SH-SY5Y (cell line): ENCODE measurements around the gene KCNA10.

Experiments used
- GATA2 ChIP-seq: IDR thresholded peaks from 2 replicates; pipeline ENCODE4 v1.6.1; 2011; ENCODE audit warnings: mild to moderate bottlenecking, low read depth, low read length
- GATA3 ChIP-seq: IDR thresholded peaks from 2 replicates; pipeline ENCODE4 v1.6.1; 2011; ENCODE audit warnings: low read depth, mild to moderate bottlenecking, low read length, moderate library complexity

DNA sequence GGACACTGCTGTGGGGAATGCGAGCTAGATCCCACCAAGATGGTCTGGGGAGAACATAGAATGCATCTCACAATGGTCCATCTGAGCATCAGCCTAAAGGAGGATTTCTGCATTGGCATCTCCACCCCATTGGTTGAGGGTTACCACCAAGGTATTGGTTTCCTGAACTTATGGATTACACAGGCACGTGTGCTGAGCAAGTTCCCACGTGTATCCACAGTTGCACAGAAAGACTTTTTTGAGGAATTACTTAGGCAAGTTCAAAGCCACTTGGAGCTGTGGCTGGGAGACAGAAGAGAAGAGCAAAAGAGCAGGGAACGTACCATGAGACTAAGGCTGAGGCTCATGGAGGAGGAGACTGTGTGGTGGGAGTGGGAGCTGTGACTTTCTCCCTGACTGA, 44.1 kb upstream of the KCNA10 start:
- TF ChIP-seq GATA2, result no peak
- TF ChIP-seq GATA3, result no peak
